ENCODE results near the gene PSAP.

The PSAP gene

DNA sequence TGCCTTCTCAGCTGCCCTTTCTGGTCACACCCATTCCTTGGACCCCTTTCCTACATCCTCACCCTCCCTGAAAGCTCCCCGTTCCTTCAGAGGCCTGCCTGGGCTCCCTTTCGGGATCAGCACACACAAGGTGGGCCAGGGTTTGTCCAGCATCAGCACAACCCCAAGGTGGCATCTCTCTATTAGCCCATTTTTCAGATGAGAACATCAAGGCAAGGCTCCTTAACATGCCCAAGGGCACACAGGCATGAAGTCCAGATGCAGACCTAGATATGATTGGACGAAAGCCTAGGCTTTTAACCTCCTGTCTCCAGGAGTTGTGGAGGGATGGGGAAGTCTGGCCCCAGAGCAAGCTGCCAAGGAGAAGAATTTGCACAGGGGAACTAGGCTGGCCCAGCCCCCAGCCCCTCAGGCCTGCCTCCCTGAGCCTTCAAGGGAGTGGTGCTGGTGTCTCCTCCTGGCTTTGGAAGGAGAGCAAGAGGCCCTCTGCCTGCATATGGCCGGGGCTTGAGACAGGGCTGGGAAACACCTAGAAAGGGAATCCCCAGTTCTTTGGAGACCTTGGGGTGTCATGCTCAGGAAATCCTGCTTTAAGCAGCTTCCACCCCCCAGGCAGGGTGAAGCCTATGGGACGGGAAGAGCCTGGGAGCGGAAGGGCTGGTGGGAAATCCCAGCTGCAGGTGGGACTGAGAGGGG is 68.7 kb downstream of the PSAP start:
- TF ChIP-seq, protein P1, sequence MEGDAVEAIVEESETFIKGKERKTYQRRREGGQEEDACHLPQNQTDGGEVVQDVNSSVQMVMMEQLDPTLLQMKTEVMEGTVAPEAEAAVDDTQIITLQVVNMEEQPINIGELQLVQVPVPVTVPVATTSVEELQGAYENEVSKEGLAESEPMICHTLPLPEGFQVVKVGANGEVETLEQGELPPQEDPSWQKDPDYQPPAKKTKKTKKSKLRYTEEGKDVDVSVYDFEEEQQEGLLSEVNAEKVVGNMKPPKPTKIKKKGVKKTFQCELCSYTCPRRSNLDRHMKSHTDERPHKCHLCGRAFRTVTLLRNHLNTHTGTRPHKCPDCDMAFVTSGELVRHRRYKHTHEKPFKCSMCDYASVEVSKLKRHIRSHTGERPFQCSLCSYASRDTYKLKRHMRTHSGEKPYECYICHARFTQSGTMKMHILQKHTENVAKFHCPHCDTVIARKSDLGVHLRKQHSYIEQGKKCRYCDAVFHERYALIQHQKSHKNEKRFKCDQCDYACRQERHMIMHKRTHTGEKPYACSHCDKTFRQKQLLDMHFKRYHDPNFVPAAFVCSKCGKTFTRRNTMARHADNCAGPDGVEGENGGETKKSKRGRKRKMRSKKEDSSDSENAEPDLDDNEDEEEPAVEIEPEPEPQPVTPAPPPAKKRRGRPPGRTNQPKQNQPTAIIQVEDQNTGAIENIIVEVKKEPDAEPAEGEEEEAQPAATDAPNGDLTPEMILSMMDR (conservative IDR thresholded peaks at IDR 0.05) = no peak
- no peak overlapping the region for H3K27ac ChIP-seq

DNA sequence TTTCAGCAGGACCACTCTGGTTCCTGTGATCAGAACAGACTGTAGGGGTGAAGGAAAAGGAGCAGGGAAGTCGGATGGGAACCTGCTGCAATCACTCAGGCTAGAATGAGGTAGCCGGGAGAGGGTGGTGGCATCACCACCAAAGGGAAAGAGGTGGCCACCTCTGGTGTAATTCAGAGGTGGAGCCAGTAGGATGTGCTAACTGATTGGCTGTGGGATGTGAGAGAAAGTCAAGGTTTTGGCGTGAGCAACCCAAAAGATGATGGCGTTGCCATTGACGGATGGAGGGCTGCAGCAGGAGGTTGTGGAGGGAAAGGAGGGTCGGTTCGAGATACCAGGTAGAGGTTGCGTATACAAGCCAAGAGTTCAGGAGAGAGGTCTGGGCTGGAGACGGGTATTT is 70.3 kb downstream of the PSAP start:
- TF ChIP-seq, protein P1 (conservative IDR thresholded peaks at IDR 0.05) = no peak
- H3K27ac ChIP-seq = no peak overlapping the region

DNA sequence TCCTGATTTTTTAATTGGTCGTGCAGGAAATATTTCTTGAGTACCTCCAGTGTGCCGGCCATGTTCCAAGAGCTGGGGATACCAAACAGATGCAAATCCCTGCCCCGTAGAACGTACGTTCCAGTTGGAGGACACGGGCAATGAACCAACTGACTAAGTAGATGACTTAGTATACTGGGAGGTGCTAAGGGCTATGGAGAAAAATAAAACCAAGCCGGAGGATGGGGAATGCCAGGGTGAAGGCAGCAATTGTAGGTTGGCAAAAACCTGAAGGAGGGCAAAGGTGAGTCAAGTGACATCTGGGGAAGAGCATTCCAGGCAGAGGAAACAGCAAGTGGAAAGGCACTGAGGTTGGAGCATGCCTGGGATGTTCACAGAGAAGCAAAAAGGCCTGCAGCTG is 70.9 kb downstream of the PSAP start:
- no peak overlapping the region for H3K27ac ChIP-seq
- TF ChIP-seq, protein P1 (conservative IDR thresholded peaks at IDR 0.05) = no peak

DNA sequence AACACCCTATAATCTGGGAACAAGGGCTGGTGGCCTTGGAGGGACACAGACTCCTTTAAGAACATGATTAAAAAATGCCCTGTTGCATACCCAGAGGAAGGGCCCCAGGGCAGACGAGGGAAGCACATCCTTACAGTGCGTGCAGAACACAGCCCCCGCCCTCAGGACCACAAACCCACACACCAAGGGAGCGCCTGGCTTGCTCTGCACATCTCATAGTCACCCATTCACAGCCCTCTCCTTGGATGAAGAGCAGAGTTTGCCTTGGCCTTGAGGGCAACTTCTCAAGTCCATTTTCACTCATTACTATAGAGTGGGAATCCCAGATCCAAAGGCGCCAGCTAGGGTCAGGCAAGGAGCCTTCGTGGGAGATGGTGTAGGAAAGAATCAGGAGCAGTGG is 71.4 kb downstream of the PSAP start:
- H3K27ac ChIP-seq = no peak overlapping the region
- TF ChIP-seq, protein P1 (conservative IDR thresholded peaks at IDR 0.05) = no peak

DNA sequence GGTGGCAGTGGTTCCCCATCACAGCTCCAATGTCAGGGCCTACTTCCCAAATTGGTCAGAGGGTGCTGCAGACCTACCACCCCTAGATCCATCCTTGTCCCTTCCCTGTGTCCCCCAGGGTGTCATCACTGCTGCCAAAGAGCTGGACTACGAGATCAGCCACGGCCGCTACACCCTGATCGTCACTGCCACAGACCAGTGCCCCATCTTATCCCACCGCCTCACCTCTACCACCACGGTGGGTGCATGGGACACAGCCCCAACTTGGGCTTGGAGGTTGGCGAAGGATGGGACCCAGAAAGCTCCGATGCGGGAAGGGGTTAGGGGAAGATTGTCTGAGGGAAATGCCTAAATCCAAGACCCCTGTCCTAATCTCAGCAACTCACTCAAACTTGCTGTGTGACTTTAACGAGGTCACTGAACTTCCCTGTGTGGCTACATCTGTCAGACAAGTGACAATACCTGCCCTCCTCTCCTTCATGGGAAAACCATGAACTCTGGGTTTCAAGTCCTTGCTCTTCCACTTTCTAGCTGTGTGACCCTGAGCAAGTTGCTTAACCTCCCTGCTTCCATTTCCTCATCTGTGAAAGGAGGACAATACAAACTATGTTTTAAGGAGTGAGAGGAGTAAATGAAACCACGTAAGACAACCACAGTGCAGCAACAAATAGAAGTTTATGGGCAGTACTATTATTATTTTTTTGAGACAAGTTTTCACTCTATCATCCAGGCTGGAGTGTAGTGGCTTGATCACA is 72.8 kb downstream of the PSAP start:
- TF ChIP-seq, protein P1 (conservative IDR thresholded peaks at IDR 0.05) = no peak
- H3K27ac ChIP-seq = no peak overlapping the region

DNA sequence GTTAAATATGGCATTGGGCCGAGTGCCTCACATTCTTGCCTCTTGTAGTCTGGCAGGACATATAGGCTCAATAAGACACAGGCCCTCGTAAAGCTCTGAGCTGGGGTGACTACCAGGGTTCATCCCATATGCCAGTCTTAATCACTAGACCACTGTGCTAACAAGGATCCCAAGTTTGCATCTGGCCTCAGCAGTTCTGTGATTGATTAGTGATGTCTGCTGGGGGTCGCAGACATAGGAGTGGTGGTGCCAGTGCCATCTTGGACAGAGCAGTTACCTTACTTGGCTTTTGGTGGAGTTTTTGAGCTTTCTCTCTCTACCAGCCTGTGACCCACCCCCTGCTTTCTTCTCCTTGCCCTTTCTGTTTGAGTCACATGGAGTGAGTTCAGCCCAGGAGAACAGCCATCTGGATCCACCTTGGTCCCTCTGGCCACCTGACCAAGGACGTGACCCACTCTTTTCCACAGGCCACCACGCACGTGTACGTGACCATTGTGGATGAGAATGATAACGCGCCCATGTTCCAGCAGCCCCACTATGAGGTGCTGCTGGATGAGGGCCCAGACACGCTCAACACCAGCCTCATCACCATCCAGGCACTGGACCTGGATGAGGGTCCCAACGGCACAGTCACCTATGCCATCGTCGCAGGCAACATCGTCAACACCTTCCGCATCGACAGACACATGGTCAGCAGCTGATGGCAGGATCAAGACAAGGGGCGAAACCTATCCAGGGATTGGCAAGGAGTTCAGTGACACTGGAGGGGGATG is 73.7 kb downstream of the PSAP start:
- no peak overlapping the region for H3K27ac ChIP-seq
- TF ChIP-seq, protein P1 (conservative IDR thresholded peaks at IDR 0.05) = no peak

DNA sequence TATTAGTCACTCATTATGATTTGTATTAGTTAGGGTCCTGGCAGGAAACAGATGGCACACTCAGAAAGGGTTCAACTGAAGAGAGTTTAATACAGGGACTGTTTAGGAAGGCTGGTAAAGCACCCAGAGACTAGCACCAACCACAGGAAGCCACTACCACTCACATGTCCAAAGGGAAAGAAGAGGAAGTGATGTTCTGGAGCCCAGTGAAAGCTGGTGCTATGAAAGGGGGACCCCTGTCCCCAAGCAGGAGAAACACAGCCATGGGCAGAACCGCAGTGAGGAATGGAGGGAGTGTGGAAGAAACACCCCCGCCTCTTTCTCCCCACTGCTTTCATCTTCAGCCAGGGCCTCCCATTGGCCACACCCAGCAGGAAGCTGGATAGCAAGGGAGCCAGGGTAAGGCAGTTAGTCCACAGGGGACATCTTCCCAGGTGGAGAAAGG is 74.5 kb downstream of the PSAP start:
- TF ChIP-seq, protein P1 (conservative IDR thresholded peaks at IDR 0.05) = no peak
- no peak overlapping the region for H3K27ac ChIP-seq
